ENCODE results near the gene WDFY1. TPM values are rescaled to one million over a fixed set of nuclear protein-coding genes. Genes with fewer than 3 reads are reported as not detected.

WDFY1 gene
- total RNA-seq, 1 experiment from 2014 or later, result 44.7 TPM

GRCh38 chr2:223928113-223929006 is 16.8 kb downstream of the WDFY1 start:
- BruUV-seq (replicated peaks), result no TSS peak
- Histone ChIP-seq H3K79me2 (ENCODE audit: insufficient read depth, low read length) (peaks cover 49% of the 10 kb centered on the region), H3K36me3 (ENCODE audit: control insufficient read depth in 1 of 2, insufficient read depth in 2 of 2, low read length in 2 of 2) (no peaks in the 10 kb centered on the region), H3K4me3 (replicated peaks in 1 of 2; ENCODE audit: low read depth in 1 of 2, low read length in 2 of 2) (no peak overlapping the region), H3K9me3 (ENCODE audit: control insufficient read depth in 1 of 2, insufficient read depth in 1 of 2, low read depth in 1 of 2, low read length in 2 of 2) (peaks cover 0 to 7% of the 10 kb centered on the region in 2 experiments; a peak in 1 of 4 replicates), H4K20me1 (ENCODE audit: insufficient read depth) (no peaks in the 10 kb centered on the region), H3K27me3 (ENCODE audit: insufficient read depth, low read length) (no peaks in the 10 kb centered on the region), H3K9ac (ENCODE audit: low read length) (no peak overlapping the region), H3K4me1 (ENCODE audit: control insufficient read depth in 1 of 2, insufficient read depth in 2 of 2, low read length in 2 of 2) (peaks cover 11 to 12% of the 10 kb centered on the region in 2 experiments), H3K9me2 (ENCODE audit: insufficient read depth) (no peaks in the 10 kb centered on the region), H3K4me2 (ENCODE audit: low read length) (no peak overlapping the region), H3K27ac (ENCODE audit: low read depth, low read length) (no peak overlapping the region), H2AFZ (ENCODE audit: low read depth, low read length, poor library complexity, severe bottlenecking) (no peak overlapping the region)
- CTCF ChIA-PET, result no interaction called here
- ATAC-seq, result no peak
- intact Hi-C loops (cut with micrococcal nuclease), result no loop called here
- TF ChIP-seq POLR2A (IDR thresholded peaks at IDR 0.05; ENCODE audit: borderline replicate concordance, extremely low read depth, insufficient read depth, insufficient read length) (no peak), EZH2 (IDR thresholded peaks at IDR 0.05) (no peak), ATF3 (IDR thresholded peaks at IDR 0.05) (no peak), FOSL1 (IDR thresholded peaks at IDR 0.05; ENCODE audit: low read depth) (no peak), ZFX (IDR thresholded peaks at IDR 0.05) (no peak), REST (IDR thresholded peaks at IDR 0.05; ENCODE audit: low read depth) (no peak), TCF7L2 (IDR thresholded peaks at IDR 0.05; ENCODE audit: borderline replicate concordance, extremely low read depth, insufficient read depth, insufficient read length) (no peak), MAX (IDR thresholded peaks at IDR 0.05) (no peak)
- RAD21 ChIA-PET (ENCODE audit: low non-redundant PET in 1 of 2, low total read pairs in 2 of 2, uncharacterized antibody in 2 of 2, unreplicated experiment in 2 of 2), result no interaction called here
- DNase-seq (ENCODE audit: low read depth, low spot score), result no peak
- POLR2A ChIA-PET, result no interaction called here

Measured in HCT116 (cell line).